GM18505 (cell line): ENCODE results near the gene APOBEC3A.
"Not testable (repeated sequence)": the region's sequence is repeated elsewhere in the genome, so short reads cannot be mapped to it uniquely, and the experiment has no call there.

Experiments
- ATAC-seq: cut with Tn5 transposase; IDR thresholded peaks from one replicate; pipeline ENCODE4 v1.9.1; 2021; ENCODE audit not compliant: unreplicated experiment
- POLR2A ChIP-seq: IDR thresholded peaks from 4 replicates; pipeline ENCODE4 v1.6.1; 2011; ENCODE audit warnings: borderline replicate concordance; ENCODE audit not compliant: insufficient read depth, insufficient read length; ENCODE audit errors: extremely low read depth

The APOBEC3A gene

DNA sequence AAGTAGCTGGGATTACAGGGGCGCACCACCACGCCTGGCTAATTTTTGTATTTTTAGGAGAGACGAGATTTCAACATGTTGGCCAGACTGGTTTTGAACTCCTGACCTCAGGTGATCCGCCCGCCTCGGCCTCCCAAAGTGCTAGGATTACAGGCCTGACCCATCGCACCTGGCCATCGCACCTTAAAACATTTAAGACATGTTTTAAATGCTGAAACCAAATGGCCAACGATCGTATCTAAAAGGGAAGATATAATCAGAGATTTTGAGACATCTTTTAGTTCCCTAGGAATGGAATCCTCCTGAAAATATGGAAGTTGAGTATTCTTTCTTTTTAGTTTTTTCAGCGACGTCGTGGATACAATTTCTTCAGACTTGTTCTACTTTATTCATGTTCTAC lies 21.8 kb upstream of the APOBEC3A start:
- ATAC-seq: no peak
- TF ChIP-seq POLR2A: no peak

DNA sequence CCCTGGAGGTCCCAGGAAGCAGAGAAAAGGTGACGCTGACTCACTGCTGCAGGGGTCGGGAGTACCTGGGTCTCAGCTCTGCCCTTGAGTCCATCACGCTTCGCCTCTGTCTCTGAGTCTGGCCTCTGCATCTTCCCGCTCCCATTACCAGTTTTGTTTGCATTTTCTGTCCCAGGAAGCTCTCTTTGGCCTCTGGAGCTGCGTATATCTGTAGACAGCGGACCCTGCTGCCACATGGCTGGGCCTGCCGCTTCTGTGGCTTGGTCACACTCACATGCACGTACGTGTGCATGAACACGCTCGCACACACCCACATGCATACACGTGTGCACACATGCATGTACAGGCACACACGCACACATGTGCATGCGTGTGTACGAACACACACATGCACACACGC lies 20.8 kb upstream of the APOBEC3A start:
- no peak for ATAC-seq

DNA sequence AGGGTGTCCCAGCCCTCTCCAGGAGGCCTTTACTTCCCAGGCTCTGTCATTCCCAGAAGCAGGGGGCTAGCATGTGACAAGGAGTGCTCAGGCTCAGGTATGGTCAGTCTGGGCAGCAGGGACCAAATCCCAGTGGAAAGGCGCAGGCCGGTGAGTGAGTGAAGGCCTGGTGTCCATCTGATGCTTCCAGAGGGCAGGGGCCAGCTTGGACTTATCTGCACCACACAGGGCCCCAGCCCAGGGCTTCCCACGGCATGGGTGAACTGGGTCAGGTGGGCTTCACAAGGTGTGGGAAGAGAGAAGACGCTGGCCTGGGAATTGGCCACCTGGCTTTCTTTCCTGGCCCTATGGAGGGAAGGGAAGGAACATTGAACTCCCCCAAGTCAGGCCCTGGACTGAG lies 20.4 kb upstream of the APOBEC3A start:
- no peak for TF ChIP-seq POLR2A
- no peak for ATAC-seq

More for the DNA sequence above, 20.8 kb upstream of the APOBEC3A start:
- no peak for TF ChIP-seq POLR2A

DNA sequence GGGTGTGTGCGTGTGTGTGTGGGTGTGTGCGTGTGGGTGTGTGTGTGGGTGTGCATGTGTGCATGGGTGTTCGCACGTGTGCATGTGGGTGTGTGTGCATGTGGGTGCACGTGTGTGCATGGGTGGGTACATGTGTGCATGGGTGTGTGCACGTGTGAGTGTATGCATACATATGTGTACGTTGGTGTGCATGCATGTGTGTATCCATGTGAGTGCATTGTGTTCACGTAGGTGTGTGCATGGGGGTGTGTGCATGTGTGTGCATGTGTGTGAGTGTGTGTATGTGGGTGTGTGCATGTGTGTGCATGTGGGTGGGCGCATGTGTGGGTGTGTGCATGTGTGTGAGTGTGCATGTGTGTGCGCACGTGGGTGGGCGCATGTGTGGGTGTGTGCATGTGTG lies 19.9 kb upstream of the APOBEC3A start:
- ATAC-seq: no peak
- no peak for TF ChIP-seq POLR2A

DNA sequence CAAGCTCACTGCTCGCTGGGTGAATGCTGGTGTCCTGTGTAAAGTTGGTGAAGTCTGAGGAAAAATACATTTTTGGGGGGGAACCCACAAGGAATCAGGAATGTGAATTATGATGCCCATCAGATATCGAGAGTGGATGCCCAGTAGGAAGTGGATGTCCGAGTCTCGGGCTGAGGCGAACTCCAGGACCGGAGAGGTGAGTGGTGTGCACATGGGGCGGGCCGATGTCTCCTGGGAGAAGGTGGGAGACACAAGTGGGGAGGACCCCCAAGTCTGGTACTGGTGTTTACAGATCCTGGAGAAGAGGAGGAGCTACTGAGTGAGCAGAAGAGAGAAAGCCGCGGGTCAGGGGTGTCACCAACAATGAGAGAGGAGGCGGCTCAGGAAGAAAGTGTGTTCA lies 19.2 kb upstream of the APOBEC3A start:
- no peak for ATAC-seq
- no peak for TF ChIP-seq POLR2A

DNA sequence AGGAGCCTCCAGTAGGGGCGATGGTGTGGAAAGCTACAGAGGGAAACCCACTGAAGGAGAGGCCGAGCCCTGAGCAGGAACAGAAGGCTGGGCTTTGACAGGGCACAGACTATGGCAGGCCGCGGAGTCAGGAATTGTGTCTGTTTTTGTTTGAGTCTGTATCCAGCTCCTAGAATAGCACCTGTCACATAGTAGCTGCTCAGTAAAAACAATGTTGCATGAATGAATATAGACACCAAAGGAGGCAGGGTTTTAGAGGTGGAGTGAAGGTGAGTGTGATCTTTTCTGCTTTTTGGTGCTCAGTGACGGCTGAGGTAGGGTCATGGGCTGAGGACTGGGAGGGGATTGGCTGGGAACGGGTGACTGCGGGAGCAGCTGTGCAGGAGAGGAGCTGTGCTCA lies 18.5 kb upstream of the APOBEC3A start:
- no peak for TF ChIP-seq POLR2A
- no peak for ATAC-seq

DNA sequence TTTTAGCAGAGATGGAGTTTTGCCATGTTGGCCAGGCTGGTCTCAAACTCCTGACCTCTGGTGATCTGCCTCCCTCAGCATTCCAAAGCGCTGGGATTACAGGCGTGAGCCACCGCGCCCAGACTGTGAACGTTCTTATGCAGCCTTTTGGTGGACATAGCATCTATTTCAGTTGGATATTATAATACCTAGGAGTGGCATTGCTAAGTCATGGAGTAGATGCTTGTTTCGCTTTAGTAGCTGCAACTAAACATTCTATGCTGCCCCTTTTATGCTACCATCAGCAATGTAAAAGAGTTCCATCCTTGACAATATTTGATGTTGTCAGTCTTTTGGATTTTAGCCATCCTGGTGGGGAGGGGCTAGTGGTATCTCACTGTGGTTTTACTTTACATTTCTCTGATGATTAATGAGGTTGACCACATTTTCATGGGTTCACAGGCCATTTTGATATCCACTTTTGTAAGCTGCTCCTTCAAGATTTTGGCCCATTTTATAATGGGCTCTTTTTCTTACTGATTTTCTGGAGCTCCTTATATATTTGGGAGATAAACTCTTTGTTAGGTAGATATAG lies 16.5 kb upstream of the APOBEC3A start:
- no peak for ATAC-seq
- TF ChIP-seq POLR2A: no peak

DNA sequence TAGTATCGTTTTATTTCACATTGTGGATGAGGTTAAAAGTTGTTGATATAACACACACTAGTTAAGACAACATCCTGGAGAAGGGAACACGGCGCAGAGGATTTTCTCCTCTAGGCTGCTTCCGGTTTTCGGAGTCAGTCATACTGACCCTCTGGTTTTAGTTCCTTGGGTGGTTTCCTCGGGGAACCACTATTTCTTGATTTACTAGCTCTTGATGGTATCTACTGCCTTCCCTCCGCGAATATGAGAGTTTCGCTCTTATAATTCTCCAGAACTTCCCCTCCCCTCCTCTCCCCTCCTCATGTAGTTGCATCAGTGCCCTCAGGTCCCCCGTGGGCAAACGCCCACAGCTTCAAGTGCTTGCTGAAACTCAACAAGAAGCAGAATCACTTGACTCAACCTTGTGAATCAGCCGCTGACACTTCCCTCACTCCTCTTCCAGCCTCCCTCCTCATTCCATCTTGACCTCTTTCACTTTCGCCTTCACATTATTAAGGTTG lies 15.9 kb upstream of the APOBEC3A start:
- ATAC-seq: peak; percentile 57
- TF ChIP-seq POLR2A: no peak

DNA sequence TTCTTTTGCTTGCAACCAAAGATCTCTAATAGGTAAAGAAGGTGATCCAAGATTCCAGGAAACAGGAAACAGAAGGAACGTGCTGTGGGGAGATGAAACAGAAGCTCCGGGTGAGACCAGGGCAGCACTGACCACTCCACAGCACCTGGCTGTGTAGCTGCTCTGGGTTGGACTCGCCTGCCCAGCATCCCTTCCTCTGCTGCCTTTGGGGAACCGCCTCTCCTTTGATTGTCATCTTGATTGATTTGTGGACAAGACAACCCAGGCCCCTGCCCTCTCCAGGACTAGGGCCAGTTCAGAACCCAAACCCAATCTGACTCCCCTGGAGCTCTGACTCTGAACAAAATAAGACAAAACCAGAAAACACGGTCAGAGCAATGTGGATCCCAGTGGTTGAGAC lies 14.7 kb upstream of the APOBEC3A start:
- TF ChIP-seq POLR2A: no peak
- ATAC-seq: no peak

DNA sequence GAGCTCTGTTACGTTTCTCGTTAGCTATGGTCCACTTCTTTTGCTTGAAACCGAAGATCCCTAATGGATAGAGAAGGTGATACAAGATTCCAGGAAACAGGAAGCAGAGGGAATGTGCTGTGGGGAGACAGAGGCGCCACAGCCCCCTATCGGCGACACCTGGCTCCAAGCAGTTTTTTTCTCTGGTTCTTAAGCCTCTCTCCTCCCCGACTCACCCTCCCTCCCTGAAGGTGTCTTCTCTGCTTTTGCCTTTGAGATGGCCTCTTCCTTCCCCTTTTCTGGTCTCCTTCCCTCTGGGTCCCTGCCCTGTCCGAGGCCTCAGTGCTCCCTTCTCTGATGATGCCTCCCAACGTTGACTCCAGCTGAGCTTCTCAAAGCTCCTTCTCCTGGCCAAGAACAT lies 14.2 kb upstream of the APOBEC3A start:
- ATAC-seq: no peak
- TF ChIP-seq POLR2A: no peak

DNA sequence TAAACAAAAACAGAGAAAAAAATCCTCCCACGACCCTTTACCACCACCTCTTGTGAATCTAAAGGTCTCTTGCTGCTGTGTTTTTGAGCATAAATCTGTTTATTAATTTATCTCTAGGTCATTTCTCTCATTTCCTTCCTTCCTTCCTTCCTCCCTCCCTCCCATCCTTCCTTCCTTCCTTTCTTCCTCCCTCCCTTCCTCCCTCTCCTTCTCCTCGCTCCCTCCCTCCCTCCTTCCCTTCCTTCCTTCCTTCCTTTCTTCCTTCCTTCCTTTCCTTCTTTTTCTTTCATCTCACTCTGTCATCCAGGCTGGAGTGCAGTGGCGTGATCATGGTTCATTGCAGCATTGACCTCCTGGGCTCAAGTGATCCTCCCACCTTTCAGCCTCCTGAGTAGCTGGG lies 13.5 kb upstream of the APOBEC3A start:
- TF ChIP-seq POLR2A: no peak
- ATAC-seq: no peak

DNA sequence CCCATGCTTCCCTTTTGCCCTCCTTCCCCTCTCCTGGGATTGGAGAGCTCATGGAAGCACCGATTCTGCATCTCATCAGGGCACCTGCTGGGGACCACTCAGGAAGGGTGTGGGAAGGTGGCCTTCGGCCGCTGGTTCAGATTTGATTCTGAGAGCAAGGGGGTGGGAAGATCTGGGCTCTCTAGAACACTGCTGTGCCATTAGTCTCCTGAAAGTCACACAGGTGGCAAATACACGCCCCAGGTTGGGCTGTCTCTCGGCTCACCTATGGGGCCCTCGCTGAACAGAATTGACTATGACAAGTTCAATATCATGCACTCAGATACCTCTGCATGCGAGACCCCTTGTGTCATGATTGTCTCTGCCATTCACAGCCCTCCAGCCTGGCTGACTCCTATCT lies 12.8 kb upstream of the APOBEC3A start:
- no peak for ATAC-seq
- no peak for TF ChIP-seq POLR2A

DNA sequence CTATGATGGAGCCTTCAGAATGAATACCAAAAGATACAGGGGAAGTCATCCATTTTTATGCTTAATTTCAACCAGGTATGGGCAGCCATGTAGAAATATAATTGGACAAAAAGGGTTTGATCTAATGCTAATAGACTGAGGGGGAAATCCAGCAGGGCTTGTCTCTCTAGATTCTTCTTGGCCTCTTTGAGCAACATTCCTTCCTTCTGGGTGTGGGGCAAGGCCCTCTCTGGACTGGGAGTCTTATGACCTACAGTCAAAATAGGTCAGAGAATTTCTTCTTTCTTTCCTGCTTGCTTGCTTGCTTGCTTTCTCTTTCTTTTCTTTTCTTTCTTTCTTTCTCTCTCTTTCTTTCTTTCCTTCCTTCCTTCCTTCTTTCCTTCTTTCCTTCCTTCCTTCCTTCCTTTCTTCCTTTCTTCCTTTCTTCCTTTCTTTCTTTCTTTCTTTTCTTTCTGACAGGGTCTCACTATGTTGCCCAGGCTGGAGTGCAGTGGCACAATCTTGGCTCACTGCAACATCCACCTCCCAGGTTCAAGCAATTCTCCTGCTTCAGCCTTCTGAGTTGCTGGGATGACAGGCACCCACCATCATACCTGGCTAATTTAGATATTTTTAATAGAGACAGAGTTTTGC lies 11.6 kb upstream of the APOBEC3A start:
- not testable (repeated sequence) for ATAC-seq

DNA sequence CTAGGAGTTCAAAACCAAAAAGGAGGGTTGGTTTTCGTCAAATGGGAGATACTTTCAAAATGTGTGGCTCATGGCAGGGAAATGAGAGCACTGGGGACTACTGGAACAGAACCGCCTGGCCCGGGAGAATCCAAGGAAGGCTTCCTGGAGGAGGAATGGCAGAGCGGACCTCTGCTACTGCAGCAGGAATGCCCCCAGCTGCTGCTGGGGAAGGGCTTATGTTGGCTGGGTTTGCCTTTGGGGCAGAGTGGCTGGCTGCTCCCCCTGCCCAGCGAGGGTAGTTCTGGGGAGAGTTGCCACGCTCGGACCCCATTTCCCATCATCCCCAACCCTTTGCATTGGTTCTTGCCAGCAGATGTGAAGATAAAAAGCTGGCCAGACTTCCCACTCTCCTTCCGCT lies 10.6 kb upstream of the APOBEC3A start:
- TF ChIP-seq POLR2A: no peak
- no peak for ATAC-seq
